ENCODE results near the gene CD300C. TPM values are rescaled to one million over a fixed set of nuclear protein-coding genes. Genes with fewer than 3 reads are reported as not detected.

CD300C gene
- total RNA-seq, 1 donor from 2014 or later = 0.26 TPM

DNA sequence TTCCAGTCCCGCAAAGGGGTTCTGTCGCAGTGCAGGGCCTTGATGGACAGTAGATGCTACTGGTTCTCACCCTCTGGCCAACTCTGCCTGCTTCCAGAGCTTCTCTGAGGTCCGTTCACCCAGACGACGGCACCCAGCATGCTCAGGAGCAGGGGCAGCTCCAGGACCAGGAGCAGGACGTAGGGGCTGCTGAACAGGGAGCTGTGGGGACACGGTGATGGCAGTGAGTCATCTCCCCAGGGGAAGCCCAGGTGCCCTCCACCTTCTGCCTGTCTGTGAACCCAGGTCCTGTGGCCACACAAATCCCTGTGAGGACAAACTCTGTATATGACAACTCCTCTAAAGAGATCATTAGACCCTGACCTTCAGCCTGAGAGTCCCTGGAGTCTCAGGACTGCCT is 3.4 kb upstream of the CD300C start:
- intact Hi-C loops (cut with micrococcal nuclease) = no loop called here
- Mint-ChIP-seq H3K27me3 (peaks cover 9% of the 10 kb centered on the region), H3K9me3 (no peaks in the 10 kb centered on the region), H3K4me3 (no peak overlapping the region), H3K36me3 (ENCODE audit: low read depth) (no peaks in the 10 kb centered on the region), H3K27ac (no peak overlapping the region), H3K4me1 (peaks cover 20% of the 10 kb centered on the region)
- DNase-seq = no peak

DNA sequence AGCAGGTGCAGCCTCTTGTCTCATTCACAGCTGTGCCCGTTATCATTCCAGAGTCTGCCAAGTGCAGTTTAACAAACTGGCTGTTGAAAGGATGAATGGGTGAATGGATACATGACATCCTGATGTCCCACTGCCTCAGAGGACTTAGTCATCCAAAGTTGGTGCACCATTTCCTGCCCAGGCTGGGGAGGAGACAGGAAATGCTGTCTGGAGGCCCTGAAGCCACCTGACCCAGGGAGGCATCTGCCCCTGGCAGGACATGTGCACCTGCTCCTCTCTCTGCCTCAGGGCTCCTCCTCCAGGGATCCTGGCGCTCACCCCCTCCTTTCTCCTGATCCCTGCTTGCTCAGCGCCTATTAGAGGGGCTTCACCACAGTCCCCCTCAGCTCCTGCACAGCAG is 1.8 kb upstream of the CD300C start:
- Mint-ChIP-seq H3K36me3 (ENCODE audit: low read depth) (no peaks in the 10 kb centered on the region), H3K4me3 (peak overlapping the region; percentile 31), H3K27me3 (peaks cover 2% of the 10 kb centered on the region), H3K4me1 (peaks cover 20% of the 10 kb centered on the region), H3K9me3 (no peaks in the 10 kb centered on the region), H3K27ac (peak overlapping the region; percentile 85)
- intact Hi-C loops (cut with micrococcal nuclease) = no loop called here
- DNase-seq = peak; percentile 78

DNA sequence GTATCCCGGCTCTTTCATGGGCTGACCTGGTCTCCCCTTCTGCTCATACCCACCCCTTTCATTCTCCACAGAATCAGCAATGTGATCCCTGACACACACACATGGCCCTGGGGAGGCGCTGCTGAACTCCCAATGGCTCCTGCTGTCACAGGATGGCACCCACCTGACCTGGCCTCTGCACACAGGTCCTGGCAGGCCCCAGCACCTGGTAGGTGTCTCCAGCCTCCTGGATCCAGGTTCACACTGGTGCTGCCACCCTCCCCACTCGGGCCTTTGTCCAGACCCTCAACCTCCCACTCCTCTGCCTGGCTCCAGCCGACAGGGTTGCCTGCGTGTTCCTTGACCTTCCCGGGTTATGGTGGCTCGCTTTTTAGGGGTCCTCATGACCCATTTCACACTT is 1.3 kb upstream of the CD300C start:
- intact Hi-C loops (cut with micrococcal nuclease) = no loop called here
- Mint-ChIP-seq H3K4me1 (peaks cover 20% of the 10 kb centered on the region), H3K36me3 (ENCODE audit: low read depth) (no peaks in the 10 kb centered on the region), H3K27me3 (no peaks in the 10 kb centered on the region), H3K9me3 (no peaks in the 10 kb centered on the region), H3K4me3 (peak overlapping the region; percentile 31), H3K27ac (peak overlapping the region; percentile 85)
- DNase-seq = no peak

DNA sequence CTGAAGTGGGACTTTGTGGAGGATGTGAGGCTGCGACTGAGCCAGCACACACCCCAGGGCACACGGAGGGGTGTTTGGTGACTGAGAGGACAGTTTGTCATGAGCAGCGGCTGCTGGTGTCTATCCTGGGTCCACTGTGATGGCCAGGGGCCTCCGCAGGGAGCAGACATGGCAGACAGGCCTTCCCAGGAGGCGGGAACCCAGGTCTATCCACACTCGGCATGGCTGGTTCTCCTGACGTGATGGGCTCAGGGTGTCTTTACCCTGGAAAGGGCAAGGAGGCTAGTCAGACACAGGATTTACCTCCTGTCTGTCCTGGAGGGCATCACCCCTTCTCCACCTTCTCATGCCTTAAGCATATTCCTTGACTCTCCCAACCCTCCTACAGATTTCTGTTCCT is 671 bp upstream of the CD300C start:
- Mint-ChIP-seq H3K27ac (peak overlapping the region; percentile 3), H3K27me3 (no peaks in the 10 kb centered on the region), H3K4me3 (no peak overlapping the region), H3K9me3 (no peaks in the 10 kb centered on the region), H3K4me1 (peaks cover 20% of the 10 kb centered on the region), H3K36me3 (ENCODE audit: low read depth) (no peaks in the 10 kb centered on the region)
- intact Hi-C loops (cut with micrococcal nuclease) = no loop called here
- DNase-seq = no peak

DNA sequence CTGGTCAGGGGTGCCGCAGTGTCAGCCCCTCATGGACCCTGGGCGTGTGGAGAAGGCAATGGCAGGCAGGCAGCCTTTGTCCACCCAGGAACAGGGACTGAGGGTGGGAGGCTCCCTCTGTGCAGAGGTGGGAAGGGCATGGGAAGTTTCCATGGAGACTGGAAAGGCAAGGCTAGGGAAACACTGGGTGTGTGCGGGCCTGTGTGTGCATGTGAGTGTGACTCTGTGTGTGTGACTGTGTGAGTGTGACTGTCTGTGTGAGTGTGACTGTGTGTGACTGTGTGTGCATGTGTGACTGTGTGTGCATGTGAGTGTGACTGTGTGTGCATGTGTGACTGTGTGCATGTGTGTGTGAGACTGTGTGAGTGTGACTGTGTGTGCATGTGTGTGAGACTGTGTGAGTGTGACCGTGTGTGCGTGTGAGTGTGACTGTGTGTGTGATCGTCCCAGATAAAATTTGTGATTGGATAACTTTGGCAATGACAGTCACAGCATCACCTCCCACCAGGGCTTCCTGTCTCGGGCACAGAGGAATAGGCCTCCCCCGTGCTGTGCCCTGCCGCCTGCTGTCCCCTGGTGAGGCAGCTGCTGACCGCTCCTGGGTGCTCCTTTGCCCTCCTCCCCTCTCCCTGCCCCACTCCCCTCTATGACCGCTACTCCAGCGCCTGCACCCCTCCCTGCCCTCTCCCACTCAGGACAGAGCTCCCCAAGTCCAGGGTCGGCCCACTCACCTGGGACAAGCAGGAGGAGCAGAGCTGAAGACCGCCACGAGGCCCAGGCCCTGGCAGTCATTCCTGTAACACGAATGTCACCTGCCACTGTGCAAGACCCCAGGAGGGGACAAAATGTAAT is 698 bp downstream of the CD300C start:
- H3K36me3 Mint-ChIP-seq (ENCODE audit: low read depth) = no peaks in the 10 kb centered on the region

DNA sequence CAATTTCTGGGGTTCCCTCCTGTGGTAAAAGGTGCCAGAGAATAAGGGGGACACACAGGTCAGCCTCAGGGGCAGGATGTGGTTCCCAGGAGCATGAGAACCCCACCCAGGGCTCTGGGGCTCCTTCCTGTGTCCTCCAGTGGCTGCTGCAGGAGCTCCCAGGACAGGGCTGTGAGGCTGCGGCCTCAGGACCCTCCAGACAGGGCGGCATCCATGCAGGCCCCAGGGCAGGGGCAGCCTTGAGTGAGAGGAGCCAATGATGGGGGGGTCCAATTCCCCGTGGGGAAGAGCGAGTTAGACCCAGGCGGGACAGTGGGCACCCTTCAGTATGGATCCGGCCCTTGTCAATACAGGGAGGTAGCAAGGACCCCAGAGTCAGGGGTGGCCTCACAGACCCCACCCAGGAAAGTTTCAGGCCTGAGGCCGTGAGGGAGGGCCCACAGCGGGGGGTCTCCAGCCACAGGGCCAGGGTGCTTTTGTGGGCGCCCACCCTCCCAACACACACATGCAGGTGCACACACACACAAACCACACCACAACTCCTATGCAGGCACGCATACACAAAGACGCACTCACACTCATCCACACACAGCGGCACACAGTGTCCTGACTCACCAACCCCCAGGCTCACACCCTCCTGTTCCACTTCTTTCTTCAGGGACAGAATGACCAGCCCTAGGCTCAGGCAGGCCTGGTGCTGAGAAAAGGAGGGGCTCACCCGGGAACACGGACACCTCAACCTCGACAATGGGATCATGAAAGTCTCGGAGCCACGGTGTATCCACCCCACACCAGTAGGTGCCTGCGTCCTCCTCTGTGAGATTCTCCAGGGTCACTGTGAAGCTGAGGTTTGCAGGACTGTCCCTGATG is 1.8 kb downstream of the CD300C start:
- no peak for DNase-seq
- peaks cover 20% of the 10 kb centered on the region for H3K4me1 Mint-ChIP-seq
- peaks cover 5% of the 10 kb centered on the region for H3K27me3 Mint-ChIP-seq
- intact Hi-C loops (cut with micrococcal nuclease) = no loop called here
- H3K36me3 Mint-ChIP-seq (ENCODE audit: low read depth) = no peaks in the 10 kb centered on the region
- no peaks in the 10 kb centered on the region for H3K9me3 Mint-ChIP-seq
- H3K27ac Mint-ChIP-seq = no peak overlapping the region
- no peak overlapping the region for H3K4me3 Mint-ChIP-seq

More for the DNA sequence above, 698 bp downstream of the CD300C start:
- Mint-ChIP-seq H3K4me3 (no peak overlapping the region), H3K27me3 (no peaks in the 10 kb centered on the region), H3K27ac (peak overlapping the region; percentile 14), H3K9me3 (no peaks in the 10 kb centered on the region), H3K4me1 (peaks cover 20% of the 10 kb centered on the region)
- no peak for DNase-seq
- intact Hi-C loops (cut with micrococcal nuclease) = no loop called here

DNA sequence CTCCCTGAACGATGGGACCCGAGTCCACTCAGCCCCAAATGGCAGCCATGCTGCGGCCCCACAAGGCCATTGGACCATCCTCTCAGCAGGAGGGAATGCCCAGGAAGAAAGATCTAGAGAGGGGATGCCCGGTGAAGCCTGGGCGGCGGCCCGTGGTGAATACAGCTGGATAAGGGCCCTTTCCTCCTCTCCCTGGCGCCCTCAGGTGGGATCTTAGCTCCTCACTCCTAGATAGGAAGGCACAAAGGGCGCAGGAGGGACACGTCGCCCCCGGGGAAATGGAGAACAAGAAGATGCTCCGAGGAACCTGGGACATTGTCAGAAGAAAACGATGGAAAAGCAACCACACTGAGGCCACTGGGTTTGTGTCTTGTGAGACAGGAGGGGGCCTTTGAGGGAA is 2.5 kb downstream of the CD300C start:
- H3K36me3 Mint-ChIP-seq (ENCODE audit: low read depth) = no peaks in the 10 kb centered on the region
- H3K9me3 Mint-ChIP-seq = no peaks in the 10 kb centered on the region

DNA sequence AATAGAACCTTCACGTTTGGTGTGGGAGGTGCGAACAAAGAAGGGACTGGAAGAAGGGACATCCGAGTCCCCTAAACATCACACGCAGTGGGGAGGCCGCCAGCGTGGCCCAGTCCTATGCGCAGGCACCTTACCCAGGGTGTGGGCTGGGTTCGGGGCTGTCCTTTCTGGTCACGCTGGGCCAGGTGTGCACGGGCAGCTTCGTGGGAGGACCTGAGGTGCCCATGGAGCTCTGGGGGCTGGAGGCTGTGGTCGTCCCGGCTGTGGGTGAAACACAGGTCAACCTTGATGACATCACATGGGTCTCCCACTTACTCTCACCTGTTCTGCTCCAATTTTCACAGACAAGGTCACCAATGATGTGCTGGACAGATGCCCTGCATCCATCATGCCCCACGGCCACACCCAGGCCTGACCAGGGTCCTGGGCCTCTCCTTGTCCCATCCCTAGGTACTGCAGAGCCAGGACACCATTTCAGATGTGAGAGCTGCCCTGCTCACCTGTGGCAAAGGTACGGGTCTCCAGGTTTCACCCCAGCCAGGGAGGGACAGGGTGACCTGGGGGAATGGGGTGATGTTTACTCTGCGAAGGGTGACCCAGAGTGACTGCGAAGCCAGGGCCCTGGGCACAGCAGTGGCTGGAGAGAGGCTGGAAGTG is 3.1 kb downstream of the CD300C start:
- Mint-ChIP-seq H3K27ac (no peak overlapping the region), H3K36me3 (ENCODE audit: low read depth) (no peaks in the 10 kb centered on the region), H3K9me3 (no peaks in the 10 kb centered on the region), H3K4me3 (no peak overlapping the region), H3K4me1 (peaks cover 14% of the 10 kb centered on the region), H3K27me3 (peaks cover 10% of the 10 kb centered on the region)
- intact Hi-C loops (cut with micrococcal nuclease) = no loop called here
- DNase-seq = no peak

More for the DNA sequence above, 2.5 kb downstream of the CD300C start:
- DNase-seq = no peak
- H3K27ac Mint-ChIP-seq = no peak overlapping the region
- intact Hi-C loops (cut with micrococcal nuclease) = no loop called here
- peaks cover 20% of the 10 kb centered on the region for H3K4me1 Mint-ChIP-seq
- H3K4me3 Mint-ChIP-seq = no peak overlapping the region
- peaks cover 7% of the 10 kb centered on the region for H3K27me3 Mint-ChIP-seq

DNA sequence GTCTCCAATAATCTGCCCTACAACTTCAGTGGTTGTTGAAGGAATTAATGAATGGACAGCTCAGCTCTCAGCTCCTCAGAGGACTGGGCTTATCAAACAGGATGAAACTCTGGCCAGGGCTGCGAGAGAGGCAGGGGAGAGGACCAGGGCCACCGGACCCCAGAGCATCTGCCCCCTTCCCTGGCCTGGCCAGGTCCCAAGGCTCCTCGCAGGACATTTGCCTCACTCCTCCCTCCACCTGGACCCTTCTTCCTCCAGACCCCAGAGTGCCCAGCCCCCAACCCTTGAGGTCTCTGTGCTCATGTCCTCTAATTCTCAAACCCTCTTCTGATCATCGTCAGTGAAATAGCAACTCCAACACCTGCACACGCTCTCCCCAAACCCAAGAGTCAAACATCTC is 3.7 kb downstream of the CD300C start:
- peaks cover 15% of the 10 kb centered on the region for H3K27me3 Mint-ChIP-seq
- DNase-seq = no peak
- intact Hi-C loops (cut with micrococcal nuclease) = no loop called here
- H3K4me3 Mint-ChIP-seq = no peak overlapping the region
- no peaks in the 10 kb centered on the region for H3K9me3 Mint-ChIP-seq
- H3K27ac Mint-ChIP-seq = no peak overlapping the region
- peaks cover 9% of the 10 kb centered on the region for H3K4me1 Mint-ChIP-seq
- H3K36me3 Mint-ChIP-seq (ENCODE audit: low read depth) = no peaks in the 10 kb centered on the region

DNA sequence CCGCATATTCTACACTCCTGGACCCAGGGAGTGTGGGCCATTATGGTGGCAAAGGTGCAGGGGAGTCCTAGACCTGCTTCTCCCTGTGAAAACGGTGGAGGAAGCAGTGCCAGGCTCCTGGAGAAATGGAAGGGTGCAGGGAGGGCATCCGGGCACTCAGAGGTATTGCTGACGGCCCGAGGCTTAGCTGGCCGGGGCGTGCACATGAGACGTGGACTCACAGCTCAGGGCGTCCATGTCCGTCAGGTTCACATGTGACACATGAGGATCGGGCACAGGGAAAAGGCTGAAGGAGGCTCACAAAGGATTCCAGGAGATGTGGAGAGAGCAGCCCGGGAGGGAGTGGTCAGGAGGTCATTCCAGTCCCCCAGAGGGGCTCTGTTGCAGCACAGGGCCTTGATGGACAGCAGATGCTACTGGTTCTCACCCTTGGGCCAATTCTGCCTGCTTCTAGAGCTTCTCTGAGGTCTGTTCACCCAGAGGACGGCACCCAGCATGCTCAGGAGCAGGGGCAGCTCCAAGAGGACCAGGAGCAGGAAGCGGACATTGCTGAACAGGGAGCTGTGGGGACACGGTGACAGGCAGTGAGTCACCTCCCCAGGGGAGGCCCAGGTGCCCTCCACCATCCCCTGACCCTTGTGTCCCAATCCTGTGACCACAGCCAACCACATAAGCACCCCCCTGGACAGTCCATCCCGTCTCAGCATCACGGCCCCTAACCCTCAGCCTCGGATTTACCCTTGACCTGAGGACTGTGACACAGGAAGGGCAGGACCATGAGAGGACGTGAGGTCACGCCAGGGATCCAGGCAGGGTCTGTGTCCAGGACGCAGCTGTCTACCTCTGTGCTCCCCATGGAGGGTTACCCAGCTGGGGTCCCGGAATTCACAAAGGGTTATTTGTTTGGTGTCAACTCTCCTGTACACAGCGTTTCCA is 4.5 kb downstream of the CD300C start:
- H3K36me3 Mint-ChIP-seq (ENCODE audit: low read depth) = no peaks in the 10 kb centered on the region
- no peak overlapping the region for H3K4me3 Mint-ChIP-seq
- intact Hi-C loops (cut with micrococcal nuclease) = no loop called here
- no peaks in the 10 kb centered on the region for H3K9me3 Mint-ChIP-seq
- peaks cover 20% of the 10 kb centered on the region for H3K27me3 Mint-ChIP-seq
- no peak for DNase-seq
- peaks cover 6% of the 10 kb centered on the region for H3K4me1 Mint-ChIP-seq
- H3K27ac Mint-ChIP-seq = no peak overlapping the region

DNA sequence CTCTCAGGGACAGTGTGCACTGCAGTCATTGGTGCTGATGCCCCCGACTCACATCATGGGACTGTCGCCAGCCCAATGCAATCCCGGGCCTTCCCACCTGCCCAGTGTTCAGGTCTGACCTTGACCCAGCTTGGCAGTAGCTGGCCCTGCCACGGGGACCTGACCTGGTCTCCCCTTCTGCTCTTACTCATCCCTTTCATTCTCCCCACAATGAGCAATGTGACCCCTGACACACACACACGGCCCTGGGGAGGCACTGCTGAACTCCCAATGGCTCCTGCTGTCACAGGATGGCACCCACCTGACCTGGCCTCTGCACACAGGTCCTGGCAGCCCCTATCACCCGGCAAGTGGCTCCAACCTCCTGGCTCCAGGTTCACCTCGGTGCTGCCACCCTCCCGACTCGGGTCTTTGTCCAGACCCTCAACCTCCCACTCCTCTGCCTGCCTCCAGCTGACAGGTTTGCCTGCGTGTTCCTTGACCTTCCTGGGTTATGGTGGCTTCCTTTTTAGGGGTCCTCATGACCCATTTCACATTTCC is 6.6 kb downstream of the CD300C start:
- no peak overlapping the region for H3K4me3 Mint-ChIP-seq
- H3K27me3 Mint-ChIP-seq = peaks cover 24% of the 10 kb centered on the region
- H3K4me1 Mint-ChIP-seq = no peaks in the 10 kb centered on the region
- H3K9me3 Mint-ChIP-seq = no peaks in the 10 kb centered on the region
- no peak for DNase-seq
- H3K36me3 Mint-ChIP-seq (ENCODE audit: low read depth) = no peaks in the 10 kb centered on the region
- no peak overlapping the region for H3K27ac Mint-ChIP-seq
- intact Hi-C loops (cut with micrococcal nuclease) = no loop called here

DNA sequence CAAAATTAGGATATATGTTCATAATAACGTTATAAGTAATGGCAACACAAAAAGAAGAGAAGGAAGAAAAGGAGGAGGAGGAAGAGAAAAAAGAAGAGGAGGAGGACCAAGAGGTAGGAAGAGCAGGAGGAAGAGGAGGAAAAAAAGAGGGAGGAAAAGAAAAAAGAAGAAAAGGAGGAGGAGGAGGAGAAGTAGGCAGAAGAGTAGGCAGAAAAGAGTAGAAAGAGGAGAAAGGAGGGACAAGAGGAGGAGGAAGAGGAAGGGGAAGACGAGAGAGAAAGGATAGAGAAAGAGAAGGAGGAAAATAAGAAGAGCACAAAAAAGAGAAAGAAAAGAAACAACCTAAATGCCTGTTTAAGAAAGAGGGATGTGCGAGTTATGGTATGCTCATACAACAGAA is 9.0 kb downstream of the CD300C start:
- H3K4me3 Mint-ChIP-seq = no peak overlapping the region
- no peaks in the 10 kb centered on the region for H3K36me3 Mint-ChIP-seq (ENCODE audit: low read depth)
- H3K27ac Mint-ChIP-seq = no peak overlapping the region
- DNase-seq = no peak
- peaks cover 39% of the 10 kb centered on the region for H3K27me3 Mint-ChIP-seq
- H3K9me3 Mint-ChIP-seq = no peaks in the 10 kb centered on the region
- intact Hi-C loops (cut with micrococcal nuclease) = no loop called here
- H3K4me1 Mint-ChIP-seq = peaks cover 5% of the 10 kb centered on the region

DNA sequence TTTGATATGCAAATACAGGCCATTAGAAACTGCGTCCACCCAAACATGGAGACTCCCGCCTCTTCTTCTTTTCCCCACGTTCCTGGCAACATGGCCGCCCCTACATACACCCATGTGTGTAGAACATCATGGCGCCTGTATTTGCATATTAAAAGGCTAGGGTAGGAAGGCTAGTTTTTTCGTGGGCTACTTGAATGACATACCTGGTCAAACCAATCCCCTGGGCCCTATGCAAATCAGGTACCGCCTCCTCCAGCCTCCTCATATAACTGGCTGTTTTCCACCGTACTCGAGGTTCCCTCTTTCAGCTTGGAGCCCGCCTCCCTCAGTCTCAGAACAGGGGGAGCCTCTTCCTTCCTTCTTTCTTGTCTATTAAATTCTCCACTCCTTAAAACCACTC is 13.8 kb downstream of the CD300C start:
- peaks cover 5% of the 10 kb centered on the region for H3K4me1 Mint-ChIP-seq
- no peaks in the 10 kb centered on the region for H3K36me3 Mint-ChIP-seq (ENCODE audit: low read depth)
- no peak overlapping the region for H3K4me3 Mint-ChIP-seq
- H3K9me3 Mint-ChIP-seq = no peaks in the 10 kb centered on the region
- H3K27me3 Mint-ChIP-seq = peaks cover 35% of the 10 kb centered on the region
- no peak for DNase-seq
- intact Hi-C loops (cut with micrococcal nuclease) = no loop called here
- no peak overlapping the region for H3K27ac Mint-ChIP-seq

All from activated CD4-positive, alpha-beta T cell treated with anti-CD3 and anti-CD28 coated beads, Interleukin-2, amount 10 ng/mL, durations not matched to agents 24 days and 14 days (primary cell).